GM18520 (cell line): ENCODE measurements around the gene ANKH.
"Not testable (repeated sequence)": the region's sequence is repeated elsewhere in the genome, so short reads cannot be mapped to it uniquely, and the experiment has no call there.

Experiments
- ATAC-seq: cut with Tn5 transposase; IDR thresholded peaks from one replicate; pipeline ENCODE4 v1.9.1; 2021; ENCODE audit not compliant: unreplicated experiment

The ANKH gene

DNA sequence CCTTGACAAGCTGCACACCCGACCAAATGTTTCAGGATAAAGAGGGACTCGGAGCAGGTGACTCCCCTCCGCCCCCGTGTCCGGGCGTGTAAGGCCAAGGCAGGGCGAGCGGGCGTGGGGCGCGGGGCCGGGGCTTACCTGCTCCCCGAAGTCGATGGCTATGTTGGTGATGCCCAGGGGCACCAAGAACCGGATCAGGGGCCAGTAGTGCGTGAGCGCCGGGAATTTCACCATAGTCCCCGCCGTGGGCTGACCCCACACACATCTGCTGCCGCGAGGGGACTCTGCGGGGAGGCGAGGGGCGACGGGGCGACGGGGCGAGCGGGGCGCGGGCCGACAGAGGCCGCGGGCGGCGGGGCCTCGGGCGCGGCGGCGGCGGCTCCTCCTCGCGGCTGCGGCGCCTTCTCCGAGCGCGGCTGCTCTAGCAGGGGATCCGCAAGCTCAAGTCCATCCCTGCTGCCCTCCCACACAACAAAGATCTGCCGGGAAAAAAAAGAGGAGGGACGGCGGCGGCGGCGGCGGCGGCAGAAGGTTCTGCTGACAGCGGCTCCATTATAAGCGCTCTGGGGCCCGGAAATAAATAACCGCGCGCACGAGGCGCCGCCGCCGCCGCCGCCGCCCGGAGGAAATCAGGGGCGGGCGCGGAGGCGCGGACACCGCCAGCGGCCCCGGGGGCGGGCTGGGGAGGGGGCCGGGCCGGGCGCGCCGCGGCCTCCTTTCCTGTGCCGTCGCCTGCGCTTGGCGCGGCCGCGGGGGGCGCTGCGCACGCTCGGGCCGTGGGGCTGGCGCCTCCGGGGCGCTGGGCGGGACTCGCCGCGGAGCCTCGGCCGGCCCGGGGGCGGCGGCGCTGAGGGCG, at the start of gene ANKH:
TSS of gene ANKH (minus strand) at position 565 of the 856 bp plus-strand sequence. CDS start at position 234, 331 bp downstream.
- peak; percentile 87 for ATAC-seq

DNA sequence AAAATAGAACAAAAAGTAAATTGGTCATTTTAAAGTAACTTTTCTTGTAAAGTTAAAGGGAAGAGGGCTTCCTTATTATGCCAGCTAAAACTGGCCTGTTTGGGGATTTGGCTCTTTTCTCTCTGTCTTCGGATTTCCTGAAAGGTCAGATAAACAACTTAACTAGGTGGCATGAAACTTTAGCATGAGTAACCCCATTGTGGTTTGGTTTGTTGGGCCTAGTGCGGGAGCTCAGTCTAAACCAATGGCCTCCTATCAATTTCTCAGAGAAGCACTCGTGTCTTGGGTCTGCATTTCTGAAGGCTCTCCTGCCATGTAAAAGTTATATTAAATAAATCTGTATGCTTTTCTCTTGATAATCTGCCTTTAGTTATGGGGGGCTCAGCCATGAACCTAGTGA, 48.5 kb upstream of the ANKH start:
- no peak for ATAC-seq

GRCh38 chr5:14919106-14919505, 47.5 kb upstream of the ANKH start:
- ATAC-seq, result not testable (repeated sequence)

GRCh38 chr5:14917719-14918118, 46.1 kb upstream of the ANKH start:
- no peak for ATAC-seq

- ATAC-seq, result no peak
Measured at GRCh38 chr5:14915291-14915952, 43.8 kb upstream of the ANKH start.

DNA sequence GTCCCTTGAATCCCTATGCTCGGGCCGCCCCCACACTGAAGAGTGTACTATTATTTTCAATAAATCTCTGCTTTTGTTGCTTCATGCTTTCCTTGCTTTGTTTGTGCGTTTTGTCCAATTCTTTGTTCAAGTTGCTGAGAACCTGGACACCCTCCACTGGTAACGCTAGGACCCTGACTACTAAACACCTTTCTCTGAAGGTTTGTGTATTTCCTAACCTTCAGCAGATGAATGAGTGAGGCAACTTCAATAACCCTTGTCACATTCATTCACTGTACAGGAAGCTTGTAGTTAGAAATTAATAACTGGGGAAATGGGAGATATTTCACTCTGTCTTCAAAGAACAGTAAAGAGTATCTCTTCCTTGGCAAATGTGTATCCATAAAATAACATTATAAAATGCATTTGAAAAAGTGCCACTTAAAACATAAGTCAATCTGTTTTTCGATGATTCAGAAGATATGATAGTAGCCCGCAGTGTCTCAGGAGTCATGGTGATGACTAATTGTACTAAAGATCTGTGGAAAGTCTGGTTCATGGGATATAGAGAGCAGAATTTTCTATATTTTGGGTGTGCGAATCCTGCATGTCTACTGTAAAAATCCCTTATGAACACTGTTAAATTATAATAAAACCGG, 43.2 kb upstream of the ANKH start:
- no peak for ATAC-seq

- no peak for ATAC-seq
Measured at GRCh38 chr5:14914193-14914592, 42.6 kb upstream of the ANKH start.

DNA sequence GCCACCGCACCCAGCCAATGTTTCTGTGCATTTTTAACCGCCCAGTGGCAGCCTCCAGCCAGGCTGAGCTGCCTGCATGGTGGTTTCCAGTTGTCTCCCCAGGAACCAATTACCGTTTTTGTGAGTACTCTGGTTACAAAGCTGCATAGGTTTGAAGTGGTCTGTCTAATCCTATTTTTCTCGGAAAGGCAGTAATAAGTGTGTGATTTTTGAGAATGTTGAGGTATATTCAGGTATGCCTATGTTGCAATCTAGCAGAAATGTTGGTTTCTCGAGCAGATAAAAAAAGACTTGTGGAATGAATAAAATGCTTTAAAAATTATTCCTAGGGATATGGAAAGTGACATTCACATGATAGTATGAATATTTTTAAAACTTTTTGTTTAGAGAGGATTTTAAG, 41.5 kb upstream of the ANKH start:
- no peak for ATAC-seq

- no peak for ATAC-seq
Measured at GRCh38 chr5:14912206-14912605, 40.6 kb upstream of the ANKH start.

DNA sequence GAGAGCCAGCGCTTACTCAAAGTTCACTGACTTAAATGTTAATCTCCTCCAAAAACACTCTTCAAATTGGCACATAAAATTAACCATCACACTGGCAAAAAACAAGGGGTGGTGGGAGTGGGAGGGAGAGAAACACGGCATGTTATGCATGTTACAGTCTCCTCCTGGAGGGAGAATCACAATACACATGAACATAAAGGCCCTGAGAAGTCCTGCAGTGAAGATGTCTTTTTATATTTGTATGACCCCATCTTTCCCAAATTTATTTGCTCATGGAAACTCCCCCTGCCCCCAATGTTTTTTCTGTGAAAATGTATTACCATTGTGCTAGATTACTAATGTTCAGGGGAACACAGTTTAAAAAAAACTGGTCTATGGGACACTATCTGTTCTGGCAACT, 37.8 kb upstream of the ANKH start:
- no peak for ATAC-seq

DNA sequence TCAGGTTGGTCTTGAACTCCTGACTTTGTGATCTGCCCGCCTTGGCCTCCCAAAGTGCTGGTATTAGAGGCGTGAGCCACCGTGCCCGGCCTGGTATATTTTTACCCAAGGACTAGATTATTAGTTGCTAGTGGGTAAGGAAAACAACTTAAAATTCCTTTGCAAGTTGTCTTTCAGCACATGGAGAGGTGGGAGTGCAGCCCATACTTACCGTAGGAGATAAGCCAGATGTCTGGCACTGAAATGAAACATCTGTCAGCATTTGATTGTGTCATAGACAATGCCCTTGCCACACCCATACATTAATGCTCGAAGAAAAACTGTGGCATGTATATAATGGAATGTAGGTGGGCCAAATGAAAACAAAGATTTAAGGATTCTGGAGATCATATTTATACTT, 36.6 kb upstream of the ANKH start:
- ATAC-seq, result no peak

DNA sequence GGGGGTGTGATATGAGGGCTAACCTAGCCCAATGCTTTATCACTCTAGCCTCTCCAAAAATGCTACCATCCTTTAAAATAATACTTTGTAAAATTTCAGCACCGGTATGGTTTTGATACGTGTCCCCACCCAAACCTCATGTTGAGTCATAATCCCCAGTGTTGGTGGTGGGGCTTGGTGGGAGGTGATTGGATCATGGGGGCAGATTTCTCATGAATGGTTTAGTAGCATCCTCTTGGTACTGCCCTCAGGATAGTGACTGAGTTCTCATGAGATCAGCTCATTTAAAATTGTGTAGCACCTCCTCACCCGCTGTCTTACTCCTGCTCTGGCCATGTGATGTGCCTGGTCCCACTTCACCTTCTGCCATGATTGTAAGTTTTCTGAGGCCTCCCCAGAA, 35.0 kb upstream of the ANKH start:
- ATAC-seq, result no peak

- no peak for ATAC-seq
Measured at GRCh38 chr5:14902826-14903560, 31.4 kb upstream of the ANKH start.

DNA sequence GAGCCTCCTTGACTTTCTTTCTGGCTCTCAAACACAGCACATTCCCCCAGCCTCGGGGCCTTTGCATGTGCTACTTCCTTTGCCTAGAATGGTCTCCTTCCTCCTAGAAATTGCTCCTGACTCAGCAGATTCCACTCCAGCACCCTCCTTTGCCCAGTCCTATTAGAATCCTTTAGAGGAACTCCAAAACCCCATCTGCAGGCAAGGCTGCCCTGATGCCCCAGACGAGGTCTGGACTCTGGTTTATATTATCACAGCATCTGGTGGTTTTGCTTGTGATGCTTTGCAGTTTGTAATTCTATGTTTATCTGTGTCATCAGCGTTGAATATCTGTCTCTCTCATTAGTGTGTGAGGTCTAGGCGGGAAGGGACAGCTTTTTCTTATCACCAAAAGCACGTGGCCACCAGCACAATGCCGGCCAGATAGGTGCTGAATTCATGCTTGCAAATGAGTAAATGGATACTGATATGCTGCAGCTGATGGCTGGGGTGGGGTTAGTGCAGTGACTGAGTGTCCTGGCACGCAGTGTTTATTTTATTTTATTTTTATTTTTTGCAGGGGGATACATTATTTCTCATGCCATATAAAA, 30.0 kb upstream of the ANKH start:
- ATAC-seq, result no peak

DNA sequence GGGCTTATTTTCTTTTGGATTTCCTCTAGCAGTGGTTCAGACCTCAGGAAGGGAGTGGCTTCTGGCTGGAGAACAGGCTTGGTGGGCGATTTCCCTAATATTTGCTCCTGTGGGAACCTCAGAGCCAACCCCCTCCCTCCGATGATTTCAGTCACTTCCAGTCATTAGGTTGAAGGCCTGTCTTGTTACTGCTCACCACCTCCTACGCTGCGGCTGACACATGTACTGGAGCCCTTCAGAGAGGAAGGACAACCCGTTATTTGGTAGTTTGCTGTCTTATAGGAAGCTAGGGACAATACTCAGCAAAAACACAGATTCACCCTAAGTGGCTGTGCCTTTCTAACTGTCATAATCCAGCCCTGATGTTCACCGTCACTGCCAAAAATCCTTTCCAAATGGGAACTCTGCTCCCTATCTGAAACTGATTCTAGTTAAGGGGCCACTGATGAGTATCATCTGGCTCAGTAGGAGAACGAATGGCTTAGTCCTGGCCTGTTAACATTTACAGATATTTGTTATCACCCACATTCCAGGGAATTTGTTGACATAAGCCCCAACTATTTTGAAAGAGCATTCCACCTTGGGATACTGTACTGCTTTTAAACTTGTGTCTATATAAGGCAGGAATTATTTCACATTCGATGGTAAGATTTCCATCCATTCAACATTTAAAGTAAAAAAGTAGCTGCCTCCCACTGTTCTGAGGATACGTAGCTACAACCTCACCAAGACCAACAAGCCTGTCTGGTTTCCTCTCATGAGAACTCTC, 29.3 kb upstream of the ANKH start:
- ATAC-seq, result no peak

DNA sequence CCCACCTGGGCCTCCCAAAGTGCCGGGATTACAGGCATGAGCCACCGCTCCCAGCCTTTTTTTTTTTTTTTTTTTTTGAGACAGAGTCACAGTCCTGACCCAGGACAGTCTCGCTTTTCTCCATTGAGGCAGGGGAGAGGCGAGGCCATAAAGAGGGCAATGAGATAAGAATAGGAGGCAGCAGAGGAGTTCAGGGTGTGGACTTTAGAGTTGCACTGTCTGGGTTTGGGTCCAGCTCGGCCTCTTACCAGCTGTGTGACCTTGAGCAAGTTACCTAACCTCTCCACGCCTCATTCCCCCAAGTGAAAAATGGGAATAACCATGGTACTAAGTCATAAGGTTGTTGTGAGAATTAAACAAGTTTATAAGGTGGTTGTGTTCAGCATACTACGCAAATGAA, 24.6 kb upstream of the ANKH start:
- ATAC-seq, result no peak

GRCh38 chr5:14895301-14895700, 23.7 kb upstream of the ANKH start:
- no peak for ATAC-seq

DNA sequence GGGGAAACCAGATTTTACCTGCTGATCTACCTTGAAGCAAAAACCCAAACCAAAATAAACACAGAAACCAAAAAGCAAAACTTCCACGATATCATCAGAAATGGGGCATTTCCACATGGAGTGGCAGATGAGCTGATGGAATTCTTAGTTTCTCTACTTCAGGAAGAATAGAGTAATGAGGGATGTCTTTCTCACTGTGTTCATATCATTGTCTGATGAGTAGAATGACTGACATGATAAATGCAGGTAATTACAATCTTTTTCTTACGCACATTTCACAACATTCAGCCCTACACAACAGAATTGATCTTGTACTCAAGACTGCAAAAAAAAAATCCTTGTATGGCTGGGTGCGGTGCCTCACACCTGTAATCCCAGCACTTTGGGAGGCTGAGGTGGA, 23.2 kb upstream of the ANKH start:
- no peak for ATAC-seq

DNA sequence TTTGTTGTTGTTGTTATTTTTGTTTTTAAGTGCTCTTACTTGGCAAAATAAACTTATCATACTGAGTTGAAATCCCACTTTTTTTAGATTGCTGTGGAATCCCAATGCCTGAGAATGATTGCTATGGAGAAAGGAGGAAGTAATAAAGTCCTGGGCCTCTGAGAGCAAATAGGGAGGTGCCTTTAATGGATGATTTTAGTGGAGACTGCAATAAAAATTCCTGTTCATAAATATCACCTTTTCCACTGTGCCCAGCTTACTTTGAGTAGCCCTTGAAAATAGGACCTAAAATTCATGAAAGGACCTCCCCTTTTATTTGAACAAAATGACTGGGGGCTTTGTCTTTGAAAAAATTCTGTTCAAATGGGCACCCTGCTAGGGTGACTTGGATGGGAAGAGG, 21.8 kb upstream of the ANKH start:
- ATAC-seq, result no peak

DNA sequence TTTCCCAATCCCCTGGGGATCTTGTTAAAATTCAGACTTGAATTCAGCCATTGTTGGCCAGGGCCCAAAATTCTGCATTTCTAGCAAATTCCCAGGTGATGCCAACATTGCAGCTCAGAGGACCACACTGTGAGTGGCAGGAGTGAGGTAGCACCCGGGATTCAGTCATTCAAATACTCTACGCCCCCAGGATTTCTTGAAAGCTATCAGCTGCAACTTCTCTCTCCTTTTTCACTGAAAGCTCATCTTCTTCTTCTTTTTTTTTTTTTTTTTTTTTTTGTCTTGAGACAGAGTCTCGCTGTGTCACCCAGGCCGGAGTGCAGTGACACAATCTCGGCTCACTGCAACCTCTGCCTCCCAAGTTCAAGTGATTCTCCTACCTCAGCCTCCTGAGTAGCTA, 19.3 kb upstream of the ANKH start:
- no peak for ATAC-seq
